Measurements from ENCODE around the gene KDSR. TPM values are rescaled to one million over a fixed set of nuclear protein-coding genes. Genes with fewer than 3 reads are reported as not detected.

Gene KDSR
- total and polyA plus RNA-seq, 2 donors (not counting 1 experiment from before 2014, with no cell fraction given) = 6.4 to 21.1 TPM

DNA sequence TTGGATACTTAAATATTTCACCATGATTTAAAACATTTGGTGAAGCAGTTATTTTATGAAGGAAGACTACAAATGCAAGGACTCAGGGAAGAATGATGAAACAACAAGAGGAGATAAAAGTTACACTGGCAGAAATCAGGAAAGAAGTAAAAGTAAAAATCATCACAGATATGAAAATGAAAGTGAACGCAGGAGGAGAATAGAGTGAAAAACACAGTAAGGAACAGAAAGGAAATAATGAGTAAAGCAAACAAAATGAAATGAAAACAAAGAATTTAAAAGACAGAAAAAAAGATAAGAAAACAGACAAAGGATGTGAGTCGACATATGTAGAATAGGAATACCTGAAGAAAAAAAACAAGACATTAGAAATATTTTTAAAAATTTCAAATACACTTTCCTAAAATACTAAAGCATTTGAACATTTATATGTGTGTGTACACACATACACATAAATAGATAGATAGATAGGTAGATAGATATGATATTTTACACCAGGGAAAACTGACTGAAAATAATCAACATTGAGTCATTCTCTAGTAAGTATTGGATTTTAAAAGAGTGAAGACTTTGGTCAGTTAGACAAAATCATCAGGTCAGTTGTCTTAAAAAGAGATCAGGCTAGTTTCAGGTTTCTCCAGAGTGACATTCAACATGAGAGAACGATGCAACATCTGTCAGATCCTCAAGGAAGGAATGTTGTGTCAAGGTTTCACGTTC lies 12.1 kb upstream of the KDSR start:
- H3K4me3 ChIP-seq (ENCODE audit: control extremely low read depth in 1 of 5, extremely low read depth in 1 of 5, insufficient read depth in 1 of 5, low read depth in 2 of 5, low read length in 4 of 5) = no peak overlapping the region
- intact Hi-C loops (cut with micrococcal nuclease) = no loop called here
- CTCF ChIA-PET = no interaction called here

More for the DNA sequence above, 12.1 kb upstream of the KDSR start:
- POLR2A ChIA-PET = no interaction called here
- Histone ChIP-seq H3K36me3 (replicated peaks in 1 of 2; ENCODE audit: control extremely low read depth in 1 of 2, control insufficient read depth in 1 of 2, extremely low read depth in 1 of 2, insufficient read depth in 2 of 2, low read length in 1 of 2) (no peaks in the 10 kb centered on the region), H3K9ac (ENCODE audit: low read length) (no peak overlapping the region), H3K9me3 (ENCODE audit: control extremely low read depth in 1 of 3, control insufficient read depth in 2 of 3, insufficient read depth in 1 of 3, low read length in 2 of 3) (peaks cover 0 to 8% (median 2%) of the 10 kb centered on the region in 3 donors), H3K4me2 (replicated peaks; ENCODE audit: low read depth, low read length, poor library complexity, severe bottlenecking) (peak overlapping the region; percentile 17), H3K79me2 (ENCODE audit: control insufficient read depth, insufficient read depth, low read length) (no peaks in the 10 kb centered on the region), H2AFZ (ENCODE audit: insufficient read depth, low read depth, low read length, poor library complexity, severe bottlenecking) (no peak overlapping the region), H4K20me1 (ENCODE audit: control insufficient read depth, insufficient read depth, low read length, poor library complexity, severe bottlenecking) (no peaks in the 10 kb centered on the region), H3K27me3 (replicated peaks in 1 of 4; ENCODE audit: control extremely low read depth in 1 of 4, control insufficient read depth in 3 of 4, insufficient read depth in 4 of 4, low read length in 3 of 4) (no peaks in the 10 kb centered on the region), H3K4me1 (ENCODE audit: control insufficient read depth in 2 of 2, insufficient read depth in 2 of 2, low read length in 2 of 2) (no peaks in the 10 kb centered on the region), H3K27ac (ENCODE audit: low read length in 2 of 2) (no peak overlapping the region)
- Mint-ChIP-seq H3K9me3 (ENCODE audit: insufficient read depth) (no peaks in the 10 kb centered on the region), H3K27ac (no peak overlapping the region), H3K4me1 (peaks cover 8% of the 10 kb centered on the region), H3K4me3 (no peak overlapping the region), H3K27me3 (no peaks in the 10 kb centered on the region)
- ATAC-seq (ENCODE audit: low read depth) (no peak), DNase-seq (no peak)
- WGBS (ENCODE audit: insufficient coverage) = no CpG with 5 or more reads among the region's 4 CpGs
- TF ChIP-seq CTCF (IDR thresholded peaks at IDR 0.05) (no peak), EZH2 (IDR thresholded peaks at IDR 0.05; ENCODE audit: borderline replicate concordance, insufficient read depth, low read depth, low read length, poor library complexity, severe bottlenecking) (no peak)

All from B cell (primary cell).